DLD1 (cell line): ENCODE measurements around the gene CCZ1.
"Not testable (repeated sequence)": the region's sequence is repeated elsewhere in the genome, so short reads cannot be mapped to it uniquely, and the experiment has no call there.

Experiments
- in situ Hi-C: cut with HindIII; loops from 2 replicates; pipeline ENCODE4 v1.10.0; 2017; ENCODE audit warnings: low sequenced_read_pairs

Gene CCZ1

DNA sequence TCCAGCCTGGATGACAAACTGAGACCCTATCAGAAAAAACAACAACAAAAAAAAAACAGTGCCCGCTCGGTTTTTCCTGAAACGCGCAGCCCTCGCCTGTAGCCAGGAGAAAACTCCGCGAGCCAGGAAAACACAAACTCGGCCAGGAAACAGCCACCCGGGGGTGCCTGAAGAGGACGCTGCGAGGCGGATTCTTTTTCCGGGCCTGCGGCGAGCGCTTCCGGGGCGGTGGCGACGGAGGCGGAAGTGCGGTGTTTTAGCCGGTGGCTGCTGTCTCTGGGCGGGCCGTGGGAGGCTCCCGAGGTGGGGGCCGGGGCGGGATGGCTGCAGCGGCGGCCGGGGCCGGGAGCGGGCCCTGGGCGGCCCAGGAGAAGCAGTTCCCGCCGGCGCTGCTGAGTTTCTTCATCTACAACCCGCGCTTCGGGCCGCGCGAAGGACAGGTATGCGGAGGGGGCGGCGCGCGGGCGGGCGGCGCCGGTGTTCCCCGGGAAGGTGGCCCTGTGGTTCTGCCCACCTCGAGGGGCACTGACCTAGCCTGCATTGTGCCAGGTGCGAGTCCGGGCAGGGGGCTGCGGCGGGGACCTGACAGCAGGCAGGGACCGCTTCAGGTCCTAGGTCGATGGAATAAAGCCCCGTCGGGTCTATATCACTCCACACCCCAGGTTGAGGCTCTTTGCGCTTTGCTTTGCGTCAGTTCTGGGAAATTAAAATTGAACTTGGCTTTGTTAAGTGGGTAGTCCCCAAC, at the start of gene CCZ1:
CCZ1 (plus strand) TSS at position 254 of the 745 bp plus-strand sequence; CDS start at position 321, 67 bp downstream.
- in situ Hi-C loops = not testable (repeated sequence)

GRCh38 chr7:5850944-5851343, 47.6 kb upstream of the CCZ1 start:
- in situ Hi-C loops = loop anchor here (25.0 kb wide), 1 partner anchor 164 kb away; no protein-coding TSS in a partner anchor

GRCh38 chr7:5854738-5855137, 43.8 kb upstream of the CCZ1 start:
- in situ Hi-C loops = loop anchor here (25.0 kb wide), 1 partner anchor 167 kb away; no protein-coding TSS in a partner anchor

GRCh38 chr7:5857041-5857575, 41.4 kb upstream of the CCZ1 start:
- in situ Hi-C loops = loop anchor here (25.0 kb wide), 1 partner anchor 170 kb away; no protein-coding TSS in a partner anchor

GRCh38 chr7:5858494-5858893, 40.0 kb upstream of the CCZ1 start:
- in situ Hi-C loops = loop anchor here (25.0 kb wide), 1 partner anchor 171 kb away; no protein-coding TSS in a partner anchor

DNA sequence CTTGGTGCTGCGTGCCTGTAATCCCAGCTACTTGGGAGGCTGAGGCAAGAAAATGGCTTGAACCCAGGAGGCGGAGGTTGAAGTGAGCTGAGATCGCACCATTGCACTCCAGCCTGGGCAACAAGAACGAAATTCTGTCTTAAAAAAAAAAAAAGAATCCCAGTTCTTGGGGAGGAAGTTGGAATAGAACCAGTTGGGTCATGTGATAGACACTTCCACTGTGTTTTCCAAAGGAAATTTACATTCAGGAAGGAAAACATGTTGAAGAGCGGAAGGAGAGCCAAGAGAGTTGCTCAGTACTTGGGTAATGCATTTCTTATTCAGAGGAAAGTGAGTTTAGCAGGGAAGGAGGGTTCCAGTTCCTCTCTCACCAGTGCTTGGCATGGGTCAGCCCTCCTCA, 37.3 kb upstream of the CCZ1 start:
- in situ Hi-C loops = loop anchor here (25.0 kb wide), 1 partner anchor 174 kb away; no protein-coding TSS in a partner anchor

DNA sequence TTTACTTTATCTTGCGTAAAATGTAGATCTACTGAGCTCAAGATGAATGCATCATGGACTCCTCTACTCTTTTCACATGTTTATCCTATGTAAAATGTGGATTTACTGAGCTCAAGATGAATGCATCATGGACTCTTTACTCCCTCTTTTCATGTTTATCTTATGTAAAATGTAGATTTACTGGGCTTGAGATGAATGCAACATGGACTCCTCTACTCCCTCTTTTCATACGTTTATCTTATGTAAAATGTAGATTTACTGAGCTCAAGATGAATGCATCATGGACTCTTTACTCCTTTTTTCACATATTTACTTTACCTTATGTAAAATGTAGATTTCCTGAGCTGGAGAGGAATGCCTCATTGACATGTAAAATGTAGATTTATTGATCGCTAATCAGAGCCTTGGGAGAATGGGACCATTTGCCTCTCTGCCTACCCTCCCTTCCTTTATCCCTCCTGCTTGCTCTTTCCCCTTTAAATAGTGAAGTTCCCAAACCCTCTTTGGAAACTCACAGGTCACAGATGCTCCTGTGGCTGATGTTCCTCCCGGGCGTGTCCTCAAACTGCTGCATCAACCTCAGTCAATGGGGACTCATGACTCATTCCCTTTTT, 35.7 kb upstream of the CCZ1 start:
- in situ Hi-C loops = loop anchor here (25.0 kb wide), 1 partner anchor 176 kb away; no protein-coding TSS in a partner anchor

- in situ Hi-C loops = loop anchor here (25.0 kb wide), 1 partner anchor 178 kb away; no protein-coding TSS in a partner anchor
Observed at GRCh38 chr7:5865279-5865931, 33.1 kb upstream of the CCZ1 start.

DNA sequence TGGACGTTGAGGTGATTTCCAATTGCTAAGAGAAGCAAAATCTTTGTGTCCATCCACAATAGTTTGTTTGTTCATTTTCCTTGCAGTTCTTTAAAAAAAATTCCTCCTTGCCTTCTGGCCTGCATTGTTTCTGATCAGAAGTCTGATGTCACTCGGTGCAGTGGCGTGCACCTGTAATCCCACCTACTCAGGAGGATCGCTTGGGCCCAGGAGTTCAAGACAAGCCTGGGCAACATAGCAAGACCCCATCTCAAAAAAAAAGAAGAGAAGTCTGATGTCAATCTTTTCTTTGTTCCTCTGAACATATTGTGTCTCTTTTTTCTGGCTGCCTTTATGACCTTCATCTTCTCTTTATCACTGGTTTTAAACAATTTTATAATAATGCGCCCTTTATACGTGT, 31.5 kb upstream of the CCZ1 start:
- in situ Hi-C loops = loop anchor here (25.0 kb wide), 1 partner anchor 180 kb away; no protein-coding TSS in a partner anchor

- in situ Hi-C loops = loop anchor here (25.0 kb wide), 1 partner anchor 182 kb away; no protein-coding TSS in a partner anchor
Observed at GRCh38 chr7:5868928-5869341, 29.6 kb upstream of the CCZ1 start.

GRCh38 chr7:5869691-5870090, 28.8 kb upstream of the CCZ1 start:
- in situ Hi-C loops = loop anchor here (25.0 kb wide), 1 partner anchor 182 kb away; no protein-coding TSS in a partner anchor

- in situ Hi-C loops = loop anchor here (25.0 kb wide), 1 partner anchor 183 kb away; no protein-coding TSS in a partner anchor
Observed at GRCh38 chr7:5870311-5870710, 28.2 kb upstream of the CCZ1 start.

GRCh38 chr7:5872326-5872725, 26.2 kb upstream of the CCZ1 start:
- in situ Hi-C loops = loop anchor here (25.0 kb wide), 1 partner anchor 185 kb away; no protein-coding TSS in a partner anchor

DNA sequence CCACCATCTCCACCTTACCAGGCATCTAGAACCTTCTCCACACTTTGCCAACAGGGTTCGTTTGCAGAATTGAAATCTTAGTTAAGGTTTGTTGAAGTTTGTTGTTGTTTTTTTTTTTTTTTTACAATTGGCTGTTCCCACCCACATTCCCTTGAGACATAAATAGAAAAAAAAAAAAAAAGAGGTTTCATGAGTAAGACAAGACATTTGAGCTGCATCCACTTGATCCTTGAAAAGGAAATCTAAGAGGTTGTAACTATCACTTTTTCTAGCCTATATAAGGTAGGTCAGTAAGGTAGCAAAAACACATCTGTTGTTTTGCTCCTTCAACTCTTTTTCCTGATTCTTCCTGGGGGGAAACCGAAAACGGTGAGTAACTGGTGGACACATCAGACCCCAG, 18.9 kb upstream of the CCZ1 start:
- in situ Hi-C loops = not testable (repeated sequence)

DNA sequence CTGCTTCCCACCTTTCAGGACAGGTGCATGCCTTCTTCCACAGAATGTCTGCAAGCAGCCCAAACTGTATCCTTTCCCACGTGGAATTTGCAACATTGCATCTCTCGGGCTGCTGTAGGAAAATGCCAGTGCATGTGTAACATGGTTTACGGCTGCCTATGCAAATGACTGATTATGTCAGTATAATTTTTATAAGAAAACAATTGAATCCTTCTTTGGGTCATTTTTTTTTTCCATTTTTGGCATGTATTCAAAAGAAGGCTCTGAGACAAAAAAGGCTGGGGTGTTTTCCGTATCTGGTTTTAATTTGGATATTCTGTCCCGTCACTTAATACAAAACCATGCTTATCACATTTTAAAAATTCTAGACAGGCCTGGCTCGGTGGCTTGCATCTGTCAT, 18.4 kb upstream of the CCZ1 start:
- in situ Hi-C loops = not testable (repeated sequence)

DNA sequence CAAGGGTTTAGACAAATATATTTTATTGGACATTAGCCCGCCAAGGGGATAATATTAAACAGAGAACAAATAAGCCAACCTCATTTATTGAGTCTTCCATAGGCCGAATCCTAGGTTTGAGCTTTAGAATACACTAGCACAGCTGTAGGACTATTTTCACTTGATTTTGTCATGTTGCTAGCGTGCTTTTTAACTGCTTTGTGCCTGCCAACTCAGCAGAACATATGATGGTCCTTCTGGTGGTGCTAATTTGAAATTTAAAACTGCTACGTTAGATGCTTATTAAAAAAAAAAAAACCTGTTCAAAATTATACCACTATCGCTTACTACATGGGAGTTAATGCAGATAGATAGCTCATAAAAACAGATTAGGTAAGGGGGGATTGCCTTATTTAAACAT, 14.1 kb upstream of the CCZ1 start:
- in situ Hi-C loops = not testable (repeated sequence)

- in situ Hi-C loops = not testable (repeated sequence)
Observed at GRCh38 chr7:5888021-5888420, 10.5 kb upstream of the CCZ1 start.

DNA sequence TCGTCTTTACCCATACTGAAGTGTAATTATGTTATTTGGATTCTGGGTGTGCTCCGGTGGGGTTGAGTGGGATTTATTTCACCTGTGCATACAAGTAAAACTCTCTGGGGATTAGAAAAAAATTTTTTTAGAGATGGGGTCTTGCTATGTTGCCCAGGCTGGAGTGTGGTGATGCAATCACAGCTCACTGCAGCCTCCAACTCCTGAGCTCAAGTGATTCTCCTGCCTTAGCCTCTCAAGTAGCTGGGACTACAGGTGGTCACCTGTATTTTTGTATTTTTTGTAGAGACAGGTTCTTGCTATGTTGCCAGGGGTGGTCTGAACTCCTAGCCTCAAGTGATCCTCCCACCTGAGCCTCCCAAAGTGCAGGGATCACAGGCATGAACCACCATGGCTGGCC, 8.3 kb upstream of the CCZ1 start:
- in situ Hi-C loops = not testable (repeated sequence)

DNA sequence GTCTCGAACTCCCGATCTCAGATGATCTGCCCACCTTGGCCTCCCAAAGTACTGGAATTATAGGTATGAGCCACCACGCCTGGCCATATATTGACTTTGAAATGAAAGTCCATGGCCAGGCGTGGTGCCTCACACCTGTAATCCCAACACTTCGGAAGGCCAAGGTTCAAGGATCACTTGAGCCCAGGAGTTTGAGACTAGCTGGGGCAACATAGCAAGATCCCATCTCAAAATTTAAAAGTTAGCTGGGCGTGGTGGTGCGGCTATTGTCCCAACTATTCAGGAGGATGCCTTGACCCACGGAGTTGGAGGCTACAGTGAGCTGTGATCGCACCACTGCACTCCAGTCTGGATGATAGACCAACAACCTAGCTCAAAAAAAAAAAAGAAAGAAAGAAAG, 6.0 kb upstream of the CCZ1 start:
- in situ Hi-C loops = no loop called here

DNA sequence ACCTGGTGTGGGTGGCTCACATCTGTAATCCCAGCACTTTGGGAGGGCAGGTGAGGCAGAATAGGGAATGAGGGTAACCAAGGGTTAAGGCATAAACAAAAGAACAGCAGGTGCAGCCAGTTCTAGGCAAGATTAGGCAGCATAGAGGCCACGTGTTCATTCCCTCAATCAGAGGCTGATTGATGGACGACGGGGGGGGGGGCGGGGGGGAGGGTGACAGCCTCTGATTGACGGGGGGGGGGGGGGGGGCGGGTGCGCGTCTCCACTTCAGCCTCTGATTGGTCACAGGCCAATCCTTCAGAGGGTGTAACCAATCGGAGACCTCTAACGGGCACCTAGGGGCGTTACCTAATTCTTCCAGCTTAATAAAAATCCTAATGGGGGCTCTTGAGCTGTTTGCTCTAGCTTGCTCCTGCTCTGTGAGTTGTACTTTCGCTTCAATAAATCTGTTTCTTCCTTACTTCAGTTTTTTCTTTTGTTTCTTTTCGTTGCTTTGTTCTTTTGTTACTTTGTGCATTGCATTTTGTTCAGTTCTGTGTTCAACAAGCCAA, 1.1 kb upstream of the CCZ1 start:
- in situ Hi-C loops = not testable (repeated sequence)
